ENCODE results near the gene CNPY2. TPM values are rescaled to one million over a fixed set of nuclear protein-coding genes. Genes with fewer than 3 reads are reported as not detected.

CNPY2 gene
- total RNA-seq, 1 experiment from 2014 or later: 169 TPM

DNA sequence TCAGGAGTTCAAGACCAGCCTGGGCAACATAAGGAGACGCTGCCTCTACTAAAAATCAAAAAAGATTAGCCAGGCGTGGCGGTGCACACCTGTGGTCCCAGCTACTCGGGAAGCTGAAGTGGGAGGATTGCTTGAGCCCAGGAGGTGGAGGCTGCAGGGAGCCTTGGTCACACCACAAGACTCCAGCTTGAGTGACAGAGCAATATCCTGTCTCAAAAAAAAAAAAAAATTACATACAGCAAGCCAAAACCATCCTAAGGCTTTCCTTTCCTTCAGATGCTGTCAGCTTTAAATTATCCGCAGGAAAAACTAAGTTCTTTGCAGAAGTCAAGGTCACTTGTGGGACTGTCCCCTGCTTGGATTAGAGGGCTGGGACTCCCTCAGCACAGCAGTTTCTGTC is 17.0 kb downstream of the CNPY2 start:
- ChIA-PET POLR2A (interaction anchor here (0.6 to 3.9 kb wide), 38 partner anchors 8 to 481 kb away, joined by 3 to 27 read pairs (median 4); partner anchors contain the start of genes ANKRD52, ESYT1, MYL6 and ORMDL2), CTCF (interaction anchor here (0.6 to 1.2 kb wide), 5 partner anchors 8 to 107 kb away, joined by 3 to 4 read pairs (median 4); no protein-coding TSS in a partner anchor)
- intact Hi-C loops (cut with micrococcal nuclease): no loop called here

DNA sequence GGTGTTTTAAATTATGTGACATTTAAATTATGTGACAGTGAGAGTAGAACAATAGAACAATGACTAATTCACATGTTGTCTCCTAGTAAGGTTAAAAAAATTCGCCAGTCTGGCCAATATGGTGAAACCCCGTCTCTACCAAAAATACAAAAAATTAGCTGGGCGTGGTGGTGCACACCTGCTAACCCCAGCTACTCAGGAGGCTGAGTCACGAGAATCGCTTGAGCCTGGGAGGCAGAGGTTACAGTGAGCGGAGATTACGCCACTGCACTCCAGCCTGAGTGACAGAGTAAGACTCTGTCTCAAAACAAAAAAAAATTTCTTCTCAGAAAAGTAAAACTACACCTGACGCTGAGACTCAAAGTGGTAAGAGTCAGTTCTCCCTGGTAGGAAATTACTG is 18.4 kb downstream of the CNPY2 start:
- peak overlapping the region; percentile 25 for H3K4me3 Mint-ChIP-seq (ENCODE audit: unreplicated experiment)
- no peak overlapping the region for H3K27ac Mint-ChIP-seq (ENCODE audit: low read depth, unreplicated experiment)
- intact Hi-C loops (cut with micrococcal nuclease): no loop called here
- H3K27me3 Mint-ChIP-seq (ENCODE audit: insufficient read depth, unreplicated experiment): no peaks in the 10 kb centered on the region
- ChIA-PET POLR2A (interaction anchor here (0.6 to 3.9 kb wide), 3 partner anchors 9 to 61 kb away, joined by 4 to 27 read pairs (median 13); no protein-coding TSS in a partner anchor), CTCF (interaction anchor here (0.6 to 1.9 kb wide), 8 partner anchors 15 to 192 kb away, joined by 3 to 8 read pairs (median 3); partner anchors contain the start of gene ANKRD52)
- no peaks in the 10 kb centered on the region for H3K9me3 Mint-ChIP-seq (ENCODE audit: unreplicated experiment)
- H3K36me3 Mint-ChIP-seq (ENCODE audit: insufficient read depth, unreplicated experiment): peaks cover 60% of the 10 kb centered on the region
- TF ChIP-seq, protein P1, sequence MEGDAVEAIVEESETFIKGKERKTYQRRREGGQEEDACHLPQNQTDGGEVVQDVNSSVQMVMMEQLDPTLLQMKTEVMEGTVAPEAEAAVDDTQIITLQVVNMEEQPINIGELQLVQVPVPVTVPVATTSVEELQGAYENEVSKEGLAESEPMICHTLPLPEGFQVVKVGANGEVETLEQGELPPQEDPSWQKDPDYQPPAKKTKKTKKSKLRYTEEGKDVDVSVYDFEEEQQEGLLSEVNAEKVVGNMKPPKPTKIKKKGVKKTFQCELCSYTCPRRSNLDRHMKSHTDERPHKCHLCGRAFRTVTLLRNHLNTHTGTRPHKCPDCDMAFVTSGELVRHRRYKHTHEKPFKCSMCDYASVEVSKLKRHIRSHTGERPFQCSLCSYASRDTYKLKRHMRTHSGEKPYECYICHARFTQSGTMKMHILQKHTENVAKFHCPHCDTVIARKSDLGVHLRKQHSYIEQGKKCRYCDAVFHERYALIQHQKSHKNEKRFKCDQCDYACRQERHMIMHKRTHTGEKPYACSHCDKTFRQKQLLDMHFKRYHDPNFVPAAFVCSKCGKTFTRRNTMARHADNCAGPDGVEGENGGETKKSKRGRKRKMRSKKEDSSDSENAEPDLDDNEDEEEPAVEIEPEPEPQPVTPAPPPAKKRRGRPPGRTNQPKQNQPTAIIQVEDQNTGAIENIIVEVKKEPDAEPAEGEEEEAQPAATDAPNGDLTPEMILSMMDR (IDR thresholded peaks at IDR 0.05; ENCODE audit: unreplicated experiment): no peak
- H3K4me1 Mint-ChIP-seq (ENCODE audit: insufficient read depth, unreplicated experiment): peaks cover 18% of the 10 kb centered on the region
- BruUV-seq (replicated peaks): no TSS peak
- DNase-seq (ENCODE audit: unreplicated experiment): no peak

More for the DNA sequence above, 17.0 kb downstream of the CNPY2 start:
- no TSS peak for BruUV-seq (replicated peaks)
- Mint-ChIP-seq H3K4me3 (ENCODE audit: unreplicated experiment) (peak overlapping the region; percentile 95), H3K4me1 (ENCODE audit: insufficient read depth, unreplicated experiment) (peaks cover 19% of the 10 kb centered on the region), H3K36me3 (ENCODE audit: insufficient read depth, unreplicated experiment) (peaks cover 68% of the 10 kb centered on the region), H3K27me3 (ENCODE audit: insufficient read depth, unreplicated experiment) (no peaks in the 10 kb centered on the region), H3K9me3 (ENCODE audit: unreplicated experiment) (no peaks in the 10 kb centered on the region), H3K27ac (ENCODE audit: low read depth, unreplicated experiment) (peak overlapping the region; percentile 84)
- DNase-seq (ENCODE audit: unreplicated experiment): no peak
- TF ChIP-seq, protein P1 (IDR thresholded peaks at IDR 0.05; ENCODE audit: unreplicated experiment): no peak

DNA sequence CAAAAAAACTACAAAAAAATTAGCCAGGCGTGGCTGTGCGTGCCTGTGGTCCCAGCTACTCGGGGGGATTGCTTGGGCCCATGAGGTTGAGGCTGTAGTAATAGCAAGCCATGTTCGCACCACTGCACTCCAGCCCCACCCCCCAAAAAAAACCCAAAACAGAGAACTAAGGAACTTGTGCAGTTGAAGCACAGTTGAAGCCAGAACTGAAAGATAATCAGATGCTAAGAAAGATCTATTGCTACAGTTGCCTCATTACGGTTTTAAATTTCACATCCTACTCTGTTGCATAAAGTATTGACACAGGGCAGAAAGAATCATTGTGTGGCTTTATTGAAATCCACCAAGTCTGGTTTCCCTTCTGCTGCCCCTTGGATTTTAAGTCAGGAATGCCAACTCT is 19.5 kb downstream of the CNPY2 start:
- Mint-ChIP-seq H3K27ac (ENCODE audit: low read depth, unreplicated experiment) (no peak overlapping the region), H3K27me3 (ENCODE audit: insufficient read depth, unreplicated experiment) (no peaks in the 10 kb centered on the region), H3K4me1 (ENCODE audit: insufficient read depth, unreplicated experiment) (peaks cover 14% of the 10 kb centered on the region), H3K4me3 (ENCODE audit: unreplicated experiment) (no peak overlapping the region), H3K36me3 (ENCODE audit: insufficient read depth, unreplicated experiment) (peaks cover 58% of the 10 kb centered on the region), H3K9me3 (ENCODE audit: unreplicated experiment) (no peaks in the 10 kb centered on the region)
- ChIA-PET CTCF (interaction anchor here (0.6 kb wide), 2 partner anchors 93 to 457 kb away, joined by 3 read pairs; no protein-coding TSS in a partner anchor), POLR2A (no interaction called here)
- no peak for DNase-seq (ENCODE audit: unreplicated experiment)
- intact Hi-C loops (cut with micrococcal nuclease): no loop called here
- TF ChIP-seq, protein P1 (IDR thresholded peaks at IDR 0.05; ENCODE audit: unreplicated experiment): no peak
- BruUV-seq (replicated peaks): no TSS peak

DNA sequence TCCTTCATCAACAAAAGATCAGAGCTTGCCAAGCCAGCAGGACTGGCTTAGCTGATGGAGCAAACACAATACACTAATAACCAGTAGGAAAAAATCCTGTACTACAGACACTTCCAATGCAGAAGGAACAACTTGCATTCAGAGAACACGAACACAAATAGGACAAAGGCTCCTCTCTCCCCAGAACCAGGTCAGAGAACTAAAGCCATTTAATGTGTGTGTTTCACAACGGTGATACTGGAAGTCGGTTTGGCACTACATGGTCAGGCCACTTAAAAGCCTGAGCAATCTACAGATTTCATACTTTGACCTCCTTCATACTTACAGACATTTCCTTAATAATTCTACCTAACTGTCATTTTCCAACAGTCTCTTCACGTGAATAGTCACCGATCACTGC is 22.0 kb downstream of the CNPY2 start:
- Mint-ChIP-seq H3K4me3 (ENCODE audit: unreplicated experiment) (no peak overlapping the region), H3K27me3 (ENCODE audit: insufficient read depth, unreplicated experiment) (no peaks in the 10 kb centered on the region), H3K27ac (ENCODE audit: low read depth, unreplicated experiment) (no peak overlapping the region), H3K4me1 (ENCODE audit: insufficient read depth, unreplicated experiment) (peaks cover 8% of the 10 kb centered on the region), H3K9me3 (ENCODE audit: unreplicated experiment) (no peaks in the 10 kb centered on the region), H3K36me3 (ENCODE audit: insufficient read depth, unreplicated experiment) (peaks cover 68% of the 10 kb centered on the region)
- TF ChIP-seq, protein P1 (IDR thresholded peaks at IDR 0.05; ENCODE audit: unreplicated experiment): no peak
- ChIA-PET CTCF (interaction anchor here (0.6 to 0.8 kb wide), 2 partner anchors 10 to 58 kb away, joined by 3 to 5 read pairs; no protein-coding TSS in a partner anchor), POLR2A (no interaction called here)
- intact Hi-C loops (cut with micrococcal nuclease): no loop called here
- no TSS peak for BruUV-seq (replicated peaks)
- no peak for DNase-seq (ENCODE audit: unreplicated experiment)
